Kidney epithelial cell (primary cell): ENCODE data around the gene RPL10A. TPM values are rescaled to one million over a fixed set of nuclear protein-coding genes. Genes with fewer than 3 reads are reported as not detected.

Experiments used
- DNase-seq: peaks from one replicate; pipeline ENCODE4 v3.0.0-alpha.2; 2010; ENCODE audit warnings: low read depth
- H3K27me3 ChIP-seq: 2 replicates; pipeline ENCODE4 v1.6.0; 2011; ENCODE audit warnings: low read length; ENCODE audit not compliant: control insufficient read depth, insufficient read depth
- H3K36me3 ChIP-seq: 2 replicates; pipeline ENCODE4 v1.5.1; 2011; ENCODE audit warnings: low read length; ENCODE audit not compliant: control insufficient read depth, insufficient read depth
- H3K4me3 ChIP-seq: 2 replicates; pipeline ENCODE4 v1.5.1; 2011; ENCODE audit warnings: low read depth, mild to moderate bottlenecking, control low read depth, low read length
- CTCF ChIP-seq: IDR thresholded peaks from 2 replicates; pipeline ENCODE4 v1.5.1; 2011; ENCODE audit warnings: mild to moderate bottlenecking, moderate library complexity, low read length, control low read depth, inconsistent platforms; ENCODE audit not compliant: insufficient read depth, poor library complexity, severe bottlenecking
- total RNA-seq: library from RNA; depleted of rRNA; stranded (reverse); fragments of >200 nt; gene quantifications from 2 replicates; pipeline ENCODE4 v1.2.3, GENCODE V29; 2015

Gene RPL10A
- total RNA-seq, 1 donor from 2014 or later: 1,851 TPM

- TF ChIP-seq CTCF: no peak
- H3K4me3 ChIP-seq: no peak overlapping the region
- H3K27me3 ChIP-seq: no peaks in the 10 kb centered on the region
- no peaks in the 10 kb centered on the region for H3K36me3 ChIP-seq
- no peak for DNase-seq
These were observed 22.8 kb downstream of the RPL10A start for GRCh38 chr6:35490821-35491557.

- TF ChIP-seq CTCF: no peak
These were observed 23.5 kb downstream of the RPL10A start for GRCh38 chr6:35491558-35492257.

GRCh38 chr6:35492258-35492973 lies 24.2 kb downstream of the RPL10A start:
- Histone ChIP-seq H3K27me3 (no peaks in the 10 kb centered on the region), H3K4me3 (no peak overlapping the region), H3K36me3 (no peaks in the 10 kb centered on the region)
- TF ChIP-seq CTCF: no peak
- DNase-seq: no peak

More at GRCh38 chr6:35491558-35492257, 23.5 kb downstream of the RPL10A start:
- DNase-seq: no peak
- Histone ChIP-seq H3K36me3 (no peaks in the 10 kb centered on the region), H3K4me3 (no peak overlapping the region), H3K27me3 (no peaks in the 10 kb centered on the region)

GRCh38 chr6:35492974-35493284 lies 24.7 kb downstream of the RPL10A start:
- Histone ChIP-seq H3K27me3 (no peaks in the 10 kb centered on the region), H3K36me3 (no peaks in the 10 kb centered on the region), H3K4me3 (no peak overlapping the region)
- TF ChIP-seq CTCF: no peak
- DNase-seq: no peak

- H3K4me3 ChIP-seq: no peak overlapping the region
- TF ChIP-seq CTCF: no peak
- DNase-seq: no peak
- no peaks in the 10 kb centered on the region for H3K36me3 ChIP-seq
- H3K27me3 ChIP-seq: no peaks in the 10 kb centered on the region
These were observed 25.2 kb downstream of the RPL10A start for GRCh38 chr6:35493307-35493983.
